Osteocyte (in vitro differentiated cells): ENCODE measurements around the gene OR13H1. TPM values are rescaled to one million over a fixed set of nuclear protein-coding genes. Genes with fewer than 3 reads are reported as not detected.
"Not testable (repeated sequence)": the region's sequence is repeated elsewhere in the genome, so short reads cannot be mapped to it uniquely, and the experiment has no call there.

Experiments used
- DNase-seq: peaks from one replicate; pipeline ENCODE4 v3.0.0; 2021; ENCODE audit warnings: mixed read lengths; ENCODE audit not compliant: unreplicated experiment; ENCODE audit errors: extremely low spot score
- H3K27ac Mint-ChIP-seq: one replicate; pipeline ENCODE4 v1.8.0; 2021; ENCODE audit warnings: mild to moderate bottlenecking, mixed read lengths; ENCODE audit not compliant: unreplicated experiment
- H3K27me3 Mint-ChIP-seq: one replicate; pipeline ENCODE4 v1.8.0; 2021; ENCODE audit warnings: mixed read lengths; ENCODE audit not compliant: unreplicated experiment
- H3K36me3 Mint-ChIP-seq: one replicate; pipeline ENCODE4 v1.8.0; 2021; ENCODE audit warnings: mixed read lengths; ENCODE audit not compliant: unreplicated experiment
- H3K4me1 Mint-ChIP-seq: one replicate; pipeline ENCODE4 v1.8.0; 2021; ENCODE audit warnings: mixed read lengths; ENCODE audit not compliant: unreplicated experiment
- H3K4me3 Mint-ChIP-seq: one replicate; pipeline ENCODE4 v1.8.0; 2021; ENCODE audit warnings: mild to moderate bottlenecking, moderate library complexity, mixed read lengths; ENCODE audit not compliant: unreplicated experiment
- H3K9me3 Mint-ChIP-seq: one replicate; pipeline ENCODE4 v1.8.0; 2021; ENCODE audit warnings: mixed read lengths; ENCODE audit not compliant: unreplicated experiment
- CTCF ChIP-seq: fragments of 200-600 bp; sonication (generic); IDR thresholded peaks from 2 replicates; pipeline ENCODE4 v1.5.0; 2021; ENCODE audit warnings: antibody characterized with exemption, mild to moderate bottlenecking, moderate library complexity
- long read RNA-seq: library from polyadenylated mRNA; unstranded; transcript quantifications from one replicate; pipeline ENCODE4 v2.0.0, GENCODE V29; 2021
- total RNA-seq: library from RNA; stranded (reverse); gene quantifications from 2 replicates; pipeline ENCODE4 v1.2.1, GENCODE V29; 2021

OR13H1 gene, protein sequence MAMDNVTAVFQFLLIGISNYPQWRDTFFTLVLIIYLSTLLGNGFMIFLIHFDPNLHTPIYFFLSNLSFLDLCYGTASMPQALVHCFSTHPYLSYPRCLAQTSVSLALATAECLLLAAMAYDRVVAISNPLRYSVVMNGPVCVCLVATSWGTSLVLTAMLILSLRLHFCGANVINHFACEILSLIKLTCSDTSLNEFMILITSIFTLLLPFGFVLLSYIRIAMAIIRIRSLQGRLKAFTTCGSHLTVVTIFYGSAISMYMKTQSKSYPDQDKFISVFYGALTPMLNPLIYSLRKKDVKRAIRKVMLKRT
- not detected in 2 replicates for total RNA-seq
- long read RNA-seq = 0 reads

DNA sequence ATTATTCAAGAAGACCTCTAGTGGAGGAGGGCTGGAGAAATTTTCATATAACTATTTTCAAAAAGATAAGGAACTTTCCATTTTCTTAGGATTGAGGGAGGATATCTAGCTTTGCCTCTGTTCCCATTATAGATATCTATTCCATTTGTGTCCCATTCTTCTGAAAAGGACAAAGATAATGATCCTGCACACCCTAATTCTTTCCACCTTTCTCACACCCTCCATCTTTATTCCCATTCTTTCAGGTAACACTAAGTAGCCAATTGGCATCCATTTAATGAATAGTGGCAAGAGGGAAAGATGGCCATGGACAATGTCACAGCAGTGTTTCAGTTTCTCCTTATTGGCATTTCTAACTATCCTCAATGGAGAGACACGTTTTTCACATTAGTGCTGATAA is at the start of gene OR13H1:
OR13H1 (plus strand) TSS at position 301 of the 400 bp plus-strand sequence; CDS start at position 301, 0 bp downstream.
- DNase-seq = no peak
- Mint-ChIP-seq H3K36me3 (peaks cover 21% of the 10 kb centered on the region), H3K9me3 (peaks cover 3% of the 10 kb centered on the region), H3K27me3 (no peaks in the 10 kb centered on the region), H3K27ac (no peak within 1 kb of the TSS), H3K4me1 (no peaks in the 10 kb centered on the region), H3K4me3 (no peak within 1 kb of the TSS)
- TF ChIP-seq CTCF = no peak

DNA sequence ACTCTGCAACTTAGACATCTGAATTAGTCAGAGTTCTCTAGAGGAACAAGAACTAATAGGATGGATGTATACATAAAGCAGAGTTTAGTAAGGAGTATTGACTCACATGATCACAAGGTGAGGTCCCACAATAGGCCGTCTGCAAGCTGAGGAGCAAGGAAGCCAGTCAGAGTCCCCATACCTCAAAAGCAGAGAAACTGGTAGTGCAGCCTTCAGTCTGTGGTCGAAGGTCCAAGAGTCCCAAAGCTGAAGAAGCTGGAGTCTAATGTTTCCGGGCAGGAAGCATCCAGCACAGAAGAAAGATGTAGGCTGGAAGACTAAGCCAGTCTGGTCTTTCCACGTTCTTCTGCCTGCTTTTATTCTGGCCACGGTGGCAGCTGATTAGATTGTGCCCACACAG is 42.3 kb upstream of the OR13H1 start:
- H3K9me3 Mint-ChIP-seq, H3K4me1 Mint-ChIP-seq, H3K27me3 Mint-ChIP-seq, H3K27ac Mint-ChIP-seq, H3K36me3 Mint-ChIP-seq, H3K4me3 Mint-ChIP-seq, DNase-seq: not testable (repeated sequence)

- no peak for TF ChIP-seq CTCF
Measured at GRCh38 chrX:131513159-131513914, 30.5 kb upstream of the OR13H1 start.

DNA sequence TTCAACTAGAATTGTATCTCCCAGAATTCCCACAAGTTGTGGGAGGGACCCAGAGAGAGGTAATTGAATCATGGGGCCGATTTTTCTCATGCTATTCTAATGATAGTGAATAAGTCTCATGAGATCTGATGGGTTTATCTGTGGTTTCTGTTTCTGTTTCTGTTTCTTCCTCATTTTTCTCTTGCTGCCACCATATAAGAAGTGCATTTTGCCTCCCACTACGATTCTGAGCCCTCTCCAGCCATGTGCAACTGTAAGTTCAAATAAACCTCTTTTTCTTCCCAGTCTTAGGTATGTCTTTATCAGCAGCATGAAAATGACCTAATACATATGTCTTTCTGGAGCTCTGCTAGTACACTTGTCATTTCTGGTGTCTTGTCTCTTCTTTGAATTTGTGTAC is 22.1 kb upstream of the OR13H1 start:
- Mint-ChIP-seq H3K36me3 (peaks cover 37% of the 10 kb centered on the region), H3K4me3 (no peak overlapping the region), H3K27me3 (no peaks in the 10 kb centered on the region), H3K4me1 (no peaks in the 10 kb centered on the region), H3K9me3 (peaks cover 46% of the 10 kb centered on the region), H3K27ac (no peak overlapping the region)
- DNase-seq = no peak
- no peak for TF ChIP-seq CTCF

More at GRCh38 chrX:131513159-131513914, 30.5 kb upstream of the OR13H1 start:
- DNase-seq = no peak
- Mint-ChIP-seq H3K27me3 (no peaks in the 10 kb centered on the region), H3K36me3 (peaks cover 17% of the 10 kb centered on the region), H3K4me3 (no peak overlapping the region), H3K9me3 (peaks cover 40% of the 10 kb centered on the region), H3K4me1 (no peaks in the 10 kb centered on the region), H3K27ac (no peak overlapping the region)

- Mint-ChIP-seq H3K9me3 (peaks cover 3% of the 10 kb centered on the region), H3K27ac (no peak overlapping the region), H3K4me3 (no peak overlapping the region)
Measured at GRCh38 chrX:131544218-131544617, 344 bp downstream of the OR13H1 start.

More at GRCh38 chrX:131544218-131544617, 344 bp downstream of the OR13H1 start:
- Mint-ChIP-seq H3K36me3 (peaks cover 18% of the 10 kb centered on the region), H3K27me3 (no peaks in the 10 kb centered on the region), H3K4me1 (no peaks in the 10 kb centered on the region)
- TF ChIP-seq CTCF = no peak
- no peak for DNase-seq
